DND-41 (cell line): ENCODE results near the gene MALAT1.

Experiments
- CTCF ChIP-seq: IDR thresholded peaks from 2 replicates; pipeline ENCODE4 v1.5.1; 2012; ENCODE audit warnings: borderline replicate concordance, low read length, moderate library complexity, mild to moderate bottlenecking; ENCODE audit not compliant: poor library complexity, severe bottlenecking; ENCODE audit errors: extremely low read depth
- EZH2 ChIP-seq: IDR thresholded peaks from 3 replicates; pipeline ENCODE4 v1.6.1; 2012; ENCODE audit warnings: borderline replicate concordance, low read depth, mild to moderate bottlenecking, moderate library complexity, low read length, inconsistent platforms; ENCODE audit not compliant: severe bottlenecking

GRCh38 chr11:65492637-65493366 is 6.0 kb upstream of the MALAT1 start:
- TF ChIP-seq CTCF (no peak), EZH2 (no peak)
